CD4-positive, alpha-beta T cell treated with Interleukin-6 for 4 hours (primary cell): ENCODE results near the gene VEGFD.

Experiments
- DNase-seq: peaks from one replicate; pipeline ENCODE4 v3.0.0-alpha.2; 2020; ENCODE audit warnings: mixed read lengths

The VEGFD gene

DNA sequence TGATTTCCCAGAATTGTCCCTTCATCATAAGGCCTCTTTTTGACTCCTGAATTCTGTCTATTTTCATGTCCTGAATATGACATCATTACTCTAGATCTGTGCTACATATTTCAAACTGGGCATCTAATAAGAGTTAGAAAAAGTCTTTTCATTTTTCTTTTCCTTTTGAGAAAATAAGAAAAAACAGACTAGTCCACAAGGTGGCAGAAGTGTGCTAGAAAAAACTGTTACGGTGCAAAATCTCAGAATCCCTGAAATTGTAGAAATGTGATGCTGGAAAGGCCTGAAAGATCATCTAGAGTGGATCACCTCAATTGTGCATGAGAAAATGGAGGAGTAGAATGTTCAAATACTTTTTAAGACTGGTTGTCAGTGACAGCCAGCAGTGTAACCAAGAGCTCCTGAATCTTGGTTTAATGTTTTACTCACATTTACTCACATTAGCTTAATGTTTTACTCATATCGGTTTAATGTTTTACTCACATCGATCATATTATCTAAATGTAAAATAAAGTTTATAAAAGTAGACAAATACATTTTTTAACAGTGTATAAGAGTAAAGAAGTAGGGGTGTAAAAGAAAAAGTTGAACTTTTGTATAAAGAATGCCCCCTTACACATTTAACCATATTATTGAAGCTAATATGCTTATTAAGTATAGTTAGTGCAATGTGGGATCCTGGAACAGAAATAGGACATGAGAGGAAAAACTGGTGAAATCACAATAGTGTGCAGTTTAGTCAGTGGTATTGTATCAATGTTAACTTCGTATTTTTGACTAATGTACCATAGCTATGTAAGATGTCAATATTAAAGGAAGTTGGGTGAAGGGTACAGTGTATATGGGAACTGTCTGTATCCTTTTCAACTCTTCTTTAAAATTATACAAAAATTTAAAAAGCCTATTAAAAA is 84.0 kb downstream of the VEGFD start:
- DNase-seq = no peak

GRCh38 chrX:15298780-15299179 is 85.4 kb downstream of the VEGFD start:
- DNase-seq = no peak

GRCh38 chrX:15298201-15298600 is 86.0 kb downstream of the VEGFD start:
- no peak for DNase-seq
